IMR-90 (cell line): Measurements from ENCODE around the gene MAPK9. TPM values are rescaled to one million over a fixed set of nuclear protein-coding genes. Genes with fewer than 3 reads are reported as not detected.

Experiments
- ATAC-seq: fragments of 200-7000 bp; cut with Tn5 transposase; 2 replicates; pipeline ENCODE4 v1.9.1; 2020; ENCODE audit warnings: low read depth, mild to moderate bottlenecking, moderate library complexity
- BruUV-seq: library from RNA; stranded (reverse); fragments of 400-500 nt; replicated peaks from 2 replicates; lab custom pipeline; 2021; lab: Mats Ljungman, UMichigan
- CTCF ChIA-PET: fragments of 300-600 bp; formaldehyde crosslinking; extraction: SDS; loops from one replicate; lab custom pipeline; 2021; ENCODE audit warnings: antibody characterized with exemption; lab: Yijun Ruan, JAX
- POLR2A ChIA-PET: fragments of 300-600 bp; sonication (Branson Sonifier 250); formaldehyde crosslinking; loops from one replicate; lab custom pipeline; 2022; ENCODE audit warnings: antibody characterized with exemption; ENCODE audit not compliant: unreplicated experiment; lab: Charles Lee
- DNase-seq: peaks from one replicate; pipeline ENCODE4 v3.0.0; 2013
- H2AFZ ChIP-seq: replicated peaks from 2 replicates; pipeline ENCODE3; 2013; ENCODE audit warnings: low read length, mild to moderate bottlenecking; ENCODE audit not compliant: poor library complexity
- H2AK5ac ChIP-seq: 2 replicates; pipeline ENCODE4 v1.6.1; 2013; ENCODE audit warnings: low read depth, low read length, inconsistent platforms
- H2AK9ac ChIP-seq: replicated peaks from 2 replicates; pipeline ENCODE3; 2013; ENCODE audit warnings: mild to moderate bottlenecking, low read depth, low read length, moderate library complexity; ENCODE audit not compliant: poor library complexity
- H2BK120ac ChIP-seq: 2 replicates; pipeline ENCODE4 v1.6.1; 2013; ENCODE audit warnings: low read depth, low read length, inconsistent platforms
- H2BK15ac ChIP-seq: 3 replicates; pipeline ENCODE4 v1.6.1; 2013; ENCODE audit warnings: low read depth, low read length, inconsistent platforms
- H2BK20ac ChIP-seq: 2 replicates; pipeline ENCODE4 v1.6.1; 2013; ENCODE audit warnings: low read depth, mild to moderate bottlenecking, inconsistent platforms, low read length, moderate library complexity
- H2BK5ac ChIP-seq: 2 replicates; pipeline ENCODE4 v1.6.1; 2013; ENCODE audit warnings: mild to moderate bottlenecking, low read depth, low read length, inconsistent platforms; ENCODE audit not compliant: poor library complexity, severe bottlenecking
- H3K14ac ChIP-seq: replicated peaks from 2 replicates; pipeline ENCODE4 v1.6.1; 2013; ENCODE audit warnings: low read depth, low read length, inconsistent platforms
- H3K18ac ChIP-seq: 2 replicates; pipeline ENCODE4 v1.6.1; 2013; ENCODE audit warnings: low read depth, low read length, control low read depth
- H3K23ac ChIP-seq: 2 replicates; pipeline ENCODE4 v1.6.1; 2013; ENCODE audit warnings: low read depth, low read length, inconsistent platforms
- H3K27ac ChIP-seq: 2 replicates; pipeline ENCODE4 v1.5.1; 2013; ENCODE audit warnings: mild to moderate bottlenecking, control low read depth, low read length; ENCODE audit not compliant: insufficient read depth
- H3K27me3 ChIP-seq: 2 replicates; pipeline ENCODE4 v1.6.1; 2013; ENCODE audit warnings: low read length; ENCODE audit not compliant: control insufficient read depth, insufficient read depth
- H3K36me3 ChIP-seq: 2 replicates; pipeline ENCODE4 v1.6.1; 2013; ENCODE audit warnings: low read length, mixed read lengths; ENCODE audit not compliant: control insufficient read depth, insufficient read depth
- H3K4ac ChIP-seq: 2 replicates; pipeline ENCODE4 v1.6.1; 2013; ENCODE audit warnings: low read depth, low read length, inconsistent platforms
- H3K4me1 ChIP-seq: 2 replicates; pipeline ENCODE4 v1.6.1; 2013; ENCODE audit warnings: low read length, mixed read lengths; ENCODE audit not compliant: control insufficient read depth, insufficient read depth
- H3K4me2 ChIP-seq: 2 replicates; pipeline ENCODE4 v1.6.1; 2013; ENCODE audit warnings: low read depth, mild to moderate bottlenecking, control low read depth, low read length, moderate library complexity
- H3K4me3 ChIP-seq: 2 replicates; pipeline ENCODE4 v1.5.1; 2013; ENCODE audit warnings: low read depth, mild to moderate bottlenecking, control low read depth, low read length, moderate library complexity; ENCODE audit not compliant: insufficient read depth
- H3K56ac ChIP-seq: 2 replicates; pipeline ENCODE4 v1.6.1; 2013; ENCODE audit warnings: low read length, inconsistent platforms; ENCODE audit not compliant: insufficient read depth; ENCODE audit errors: extremely low read depth
- H3K79me1 ChIP-seq, 2 experiments: 2 replicates each; pipeline ENCODE4 v1.6.1; 2013; ENCODE audit warnings: low read length in 2 of 2, inconsistent platforms in 1 of 2, low read depth in 1 of 2
- H3K9ac ChIP-seq: 2 replicates; pipeline ENCODE4 v1.6.1; 2013; ENCODE audit warnings: low read depth, low read length, control low read depth
- H3K9me1 ChIP-seq: 2 replicates; pipeline ENCODE4 v1.6.1; 2013; ENCODE audit warnings: low read length, inconsistent platforms; ENCODE audit not compliant: insufficient read depth
- H3K9me3 ChIP-seq: 2 replicates; pipeline ENCODE4 v1.6.1; 2013; ENCODE audit warnings: low read length; ENCODE audit not compliant: control insufficient read depth, insufficient read depth
- H4K20me1 ChIP-seq: 2 replicates; pipeline ENCODE4 v1.6.1; 2013; ENCODE audit warnings: low read length, inconsistent platforms; ENCODE audit not compliant: insufficient read depth
- H4K5ac ChIP-seq: 2 replicates; pipeline ENCODE4 v1.6.1; 2013; ENCODE audit warnings: mild to moderate bottlenecking, low read depth, low read length, control low read depth
- H4K8ac ChIP-seq, 2 experiments: 2 replicates each; pipeline ENCODE4 v1.6.1; 2013; ENCODE audit warnings: low read depth in 2 of 2, low read length in 2 of 2, control low read depth in 1 of 2, inconsistent platforms in 1 of 2
- H4K91ac ChIP-seq: 2 replicates; pipeline ENCODE4 v1.6.1; 2013; ENCODE audit warnings: low read depth, low read length, inconsistent platforms; ENCODE audit not compliant: insufficient read depth
- CHD1 ChIP-seq: IDR thresholded peaks from 2 replicates; pipeline ENCODE4 v1.6.1; 2012; ENCODE audit warnings: low read depth, low read length, improper control_type of control experiment
- MXI1 ChIP-seq: IDR thresholded peaks from 2 replicates; pipeline ENCODE4 v1.6.1; 2012; ENCODE audit warnings: low read depth, mild to moderate bottlenecking, low read length, moderate library complexity, borderline replicate concordance
- WGBS, 2 experiments: methylation state at CpG; one replicate each; pipeline versions ENCODE4 v1.1.5 to v1.1.7; 2013; ENCODE audit warnings: missing lambda C conversion rate in 2 of 2; ENCODE audit not compliant: insufficient read length in 1 of 2; ENCODE audit errors: extremely low coverage in 2 of 2; 5-methylcytosine and 5-hydroxymethylcytosine counted together
- dilution Hi-C: fragments of 300-500 bp; cut with HindIII; formaldehyde crosslinking; loops from one replicate; pipeline ENCODE4 v1.14.3; 2018; ENCODE audit warnings: low sequenced_read_pairs; ENCODE audit not compliant: unreplicated experiment
- in situ Hi-C: fragments of 300-500 bp; cut with MboI; formaldehyde crosslinking; loops from 3 replicates; pipeline ENCODE4 v1.14.3; 2019; ENCODE audit warnings: low sequenced_read_pairs, inconsistent platforms, mixed read lengths
- intact Hi-C: fragments of 100-400 bp; cut with micrococcal nuclease; formaldehyde crosslinking; loops from 2 replicates; pipeline ENCODE4 v1.10.0; 2022
- polyA plus RNA-seq, 3 experiments: library from polyadenylated mRNA; depleted of rRNA; stranded (reverse); fragments of >200 nt; gene quantifications; 2 replicates each; pipeline ENCODE4 v1.2.3, GENCODE V29; 2012; ENCODE audit warnings: low replicate concordance in 1 of 3
- total RNA-seq: library from RNA; depleted of rRNA; stranded (reverse); fragments of >200 nt; gene quantifications from 2 replicates; pipeline ENCODE4 v1.2.3, GENCODE V29; 2012

Gene MAPK9
- total and polyA plus RNA-seq, 2 of the 4 experiments (the other 2 are of a cell fraction): 22.9 to 23.3 TPM

- Histone ChIP-seq H3K4me1 (no peaks in the 10 kb centered on the region), H4K91ac (no peak overlapping the region), H3K23ac (no peak overlapping the region), H2BK20ac (no peak overlapping the region), H3K4ac (no peak overlapping the region), H4K5ac (no peak overlapping the region), H2BK120ac (no peak overlapping the region), H4K8ac (no peak overlapping the region), H3K9me3 (no peaks in the 10 kb centered on the region), H2BK5ac (no peak overlapping the region), H3K9ac (no peak overlapping the region), H3K56ac (no peak overlapping the region), H3K79me1 (no peaks in the 10 kb centered on the region), H2AFZ (no peak overlapping the region), H4K20me1 (no peaks in the 10 kb centered on the region), H3K18ac (no peak overlapping the region), H3K4me3 (no peak overlapping the region), H2AK9ac (no peak overlapping the region), H2AK5ac (no peak overlapping the region), H3K27ac (no peak overlapping the region), H3K9me1 (no peaks in the 10 kb centered on the region), H3K4me2 (no peak overlapping the region), H3K36me3 (no peaks in the 10 kb centered on the region), H3K27me3 (peaks cover 10% of the 10 kb centered on the region; the same call in 1 of the 2 replicates), H2BK15ac (no peak overlapping the region), H3K14ac (no peak overlapping the region)
- TF ChIP-seq MXI1: no peak
- no peak for TF ChIP-seq CHD1
- intact Hi-C loops (loop anchor here (10.0 kb wide), 1 partner anchor 402 kb away; no protein-coding TSS in a partner anchor), in situ Hi-C loops (no loop called here), dilution Hi-C loops (no loop called here)
- ATAC-seq: no peak
- CTCF ChIA-PET: no interaction called here
- POLR2A ChIA-PET: no interaction called here
- no CpG with 5 or more reads among the region's 8 CpGs for WGBS, 2 experiments
- BruUV-seq: no TSS peak
- no peak for DNase-seq
These were observed 88.8 kb downstream of the MAPK9 start for GRCh38 chr5:180202939-180203573.
